ENCODE measurements around the gene AKR1C1. TPM values are rescaled to one million over a fixed set of nuclear protein-coding genes. Genes with fewer than 3 reads are reported as not detected.
"Not testable (repeated sequence)": the region's sequence is repeated elsewhere in the genome, so short reads cannot be mapped to it uniquely, and the experiment has no call there.

The AKR1C1 gene
- total and polyA plus RNA-seq, 2 of the 13 experiments (the other 11 are each of a cell fraction or from before 2014, with no cell fraction given): 948 to 2,238 TPM

- H3K27ac ChIP-seq (ENCODE audit: extremely low read length, insufficient read depth, low read length); BruUV-seq (replicated peaks); H3K27me3 ChIP-seq (ENCODE audit: control insufficient read depth in 1 of 2, insufficient read depth in 2 of 2, low read length in 2 of 2); H3K36me3 ChIP-seq (replicated peaks in 1 of 2; ENCODE audit: control insufficient read depth in 1 of 2, insufficient read depth in 2 of 2, low read length in 2 of 2); CTCF ChIA-PET (ENCODE audit: low intra/inter-chr PET ratio, low total read pairs); ATAC-seq; H3K4me2 ChIP-seq (ENCODE audit: low read depth, low read length); H3K9ac ChIP-seq (ENCODE audit: insufficient read depth, low read depth, low read length); H2AFZ ChIP-seq (ENCODE audit: low read length); H3K4me3 ChIP-seq (replicated peaks in 1 of 3; ENCODE audit: insufficient read depth in 1 of 3, low read depth in 2 of 3, low read length in 3 of 3); H3K79me2 ChIP-seq (ENCODE audit: insufficient read depth, low read length); H3K4me1 ChIP-seq (ENCODE audit: insufficient read depth, low read length); H4K20me1 ChIP-seq (ENCODE audit: insufficient read depth, low read length); DNase-seq (ENCODE audit: low spot score); H3K9me3 ChIP-seq (ENCODE audit: low read length): not testable (repeated sequence)
- in situ Hi-C loops (cut with HindIII; ENCODE audit: extremely low pct_ligation_motif_present, low pct_unique_long_range_greater_than_20kb): loop anchor here (10.0 kb wide), 1 partner anchor 397 kb away; no protein-coding TSS in a partner anchor
- intact Hi-C loops (cut with micrococcal nuclease; ENCODE audit: unreplicated experiment): loop anchor here (10.0 kb wide), 1 partner anchor 447 kb away; no protein-coding TSS in a partner anchor
- TF ChIP-seq MAFK (conservative IDR thresholded peaks at IDR 0.05 in 1 of 2, IDR thresholded peaks at IDR 0.05 in 1 of 2; ENCODE audit: low read length in 2 of 2): 0 out of 4 replicates have a peak, but pooled peaks of 1 of the 2 experiments have one; percentile 18
- FAIRE-seq: peak; percentile 57
- WGBS (ENCODE audit: low lambda C conversion rate): 97% methylated on average over 6 of the region's 6 CpGs
- POLR2A ChIA-PET: interaction anchor here (0.6 kb wide), 1 partner anchor 299 kb away, joined by 3 read pairs; no protein-coding TSS in a partner anchor
These were observed 24.9 kb downstream of the AKR1C1 start for GRCh38 chr10:4988000-4988641.

- Histone ChIP-seq H3K27me3 (ENCODE audit: control insufficient read depth in 1 of 2, insufficient read depth in 2 of 2, low read length in 2 of 2) (no peaks in the 10 kb centered on the region), H2AFZ (ENCODE audit: low read length) (no peak overlapping the region), H3K4me3 (replicated peaks in 1 of 3; ENCODE audit: insufficient read depth in 1 of 3, low read depth in 2 of 3, low read length in 3 of 3) (no peak overlapping the region), H3K4me1 (ENCODE audit: insufficient read depth, low read length) (no peaks in the 10 kb centered on the region), H3K27ac (ENCODE audit: extremely low read length, insufficient read depth, low read length) (no peak overlapping the region), H3K36me3 (replicated peaks in 1 of 2; ENCODE audit: control insufficient read depth in 1 of 2, insufficient read depth in 2 of 2, low read length in 2 of 2) (peaks cover 3 to 7% of the 10 kb centered on the region in 2 experiments; a peak in 1 of 5 replicates), H4K20me1 (ENCODE audit: insufficient read depth, low read length) (no peaks in the 10 kb centered on the region), H3K4me2 (ENCODE audit: low read depth, low read length) (no peak overlapping the region), H3K9ac (ENCODE audit: insufficient read depth, low read depth, low read length) (no peak overlapping the region), H3K79me2 (ENCODE audit: insufficient read depth, low read length) (no peaks in the 10 kb centered on the region), H3K9me3 (ENCODE audit: low read length) (no peaks in the 10 kb centered on the region)
- in situ Hi-C loops (cut with HindIII; ENCODE audit: extremely low pct_ligation_motif_present, low pct_unique_long_range_greater_than_20kb): no loop called here
- ATAC-seq (no peak), FAIRE-seq (no peak), DNase-seq (ENCODE audit: low spot score) (no peak)
- POLR2A ChIA-PET: no interaction called here
- CTCF ChIA-PET (ENCODE audit: low intra/inter-chr PET ratio, low total read pairs): no interaction called here
- intact Hi-C loops (cut with micrococcal nuclease; ENCODE audit: unreplicated experiment): no loop called here
- BruUV-seq (replicated peaks): no TSS peak
- WGBS (ENCODE audit: low lambda C conversion rate): 98% methylated on average over 2 of the region's 2 CpGs
- TF ChIP-seq HNF1A (IDR thresholded peaks at IDR 0.05; ENCODE audit: low read depth) (no peak), HNF1A (CRISPR knock-in tag; IDR thresholded peaks at IDR 0.05; ENCODE audit: borderline replicate concordance) (no peak), RBFOX2 (IDR thresholded peaks at IDR 0.05; ENCODE audit: low read depth, low read length) (0 out of 2 replicates have a peak, but pooled peaks have one; percentile 33), FOSL1 (CRISPR knock-in tag; IDR thresholded peaks at IDR 0.05; ENCODE audit: borderline replicate concordance) (no peak), ZNF253 (CRISPR knock-in tag; IDR thresholded peaks at IDR 0.05; ENCODE audit: borderline replicate concordance) (no peak)
These were observed 27.0 kb downstream of the AKR1C1 start for GRCh38 chr10:4990217-4990616.

GRCh38 chr10:4991463-4991862 lies 28.2 kb downstream of the AKR1C1 start:
- H2AFZ ChIP-seq (ENCODE audit: low read length); H3K4me1 ChIP-seq (ENCODE audit: insufficient read depth, low read length); H4K20me1 ChIP-seq (ENCODE audit: insufficient read depth, low read length); POLR2A ChIA-PET; DNase-seq (ENCODE audit: low spot score); H3K27me3 ChIP-seq (ENCODE audit: control insufficient read depth in 1 of 2, insufficient read depth in 2 of 2, low read length in 2 of 2); H3K4me2 ChIP-seq (ENCODE audit: low read depth, low read length); H3K9ac ChIP-seq (ENCODE audit: insufficient read depth, low read depth, low read length); H3K36me3 ChIP-seq (replicated peaks in 1 of 2; ENCODE audit: control insufficient read depth in 1 of 2, insufficient read depth in 2 of 2, low read length in 2 of 2); intact Hi-C loops (cut with micrococcal nuclease; ENCODE audit: unreplicated experiment); in situ Hi-C loops (cut with HindIII; ENCODE audit: extremely low pct_ligation_motif_present, low pct_unique_long_range_greater_than_20kb); H3K9me3 ChIP-seq (ENCODE audit: low read length); H3K79me2 ChIP-seq (ENCODE audit: insufficient read depth, low read length); H3K4me3 ChIP-seq (replicated peaks in 1 of 3; ENCODE audit: insufficient read depth in 1 of 3, low read depth in 2 of 3, low read length in 3 of 3); CTCF ChIA-PET (ENCODE audit: low intra/inter-chr PET ratio, low total read pairs); H3K27ac ChIP-seq (ENCODE audit: extremely low read length, insufficient read depth, low read length): not testable (repeated sequence)
- FAIRE-seq (peak; percentile 34), ATAC-seq (peak; percentile 6; the same call in 2 of the 3 replicates)
- BruUV-seq (replicated peaks): TSS peak; percentile 46
- 100% methylated on average over 2 of the region's 6 CpGs for WGBS (ENCODE audit: low lambda C conversion rate)

All from HepG2 (cell line).